Stimulated activated CD4-positive, alpha-beta T cell treated with anti-CD3 and anti-CD28 coated beads, Interleukin-1b, Interleukin-23, amount 100 ng/mL, for 48 hours (primary cell): ENCODE measurements around the gene KRTAP2-3.
"Not testable (repeated sequence)": the region's sequence is repeated elsewhere in the genome, so short reads cannot be mapped to it uniquely, and the experiment has no call there.

ENCODE experiments used
- DNase-seq: peaks from one replicate; pipeline ENCODE4 v3.0.0-alpha.2; 2020

KRTAP2-3 gene

DNA sequence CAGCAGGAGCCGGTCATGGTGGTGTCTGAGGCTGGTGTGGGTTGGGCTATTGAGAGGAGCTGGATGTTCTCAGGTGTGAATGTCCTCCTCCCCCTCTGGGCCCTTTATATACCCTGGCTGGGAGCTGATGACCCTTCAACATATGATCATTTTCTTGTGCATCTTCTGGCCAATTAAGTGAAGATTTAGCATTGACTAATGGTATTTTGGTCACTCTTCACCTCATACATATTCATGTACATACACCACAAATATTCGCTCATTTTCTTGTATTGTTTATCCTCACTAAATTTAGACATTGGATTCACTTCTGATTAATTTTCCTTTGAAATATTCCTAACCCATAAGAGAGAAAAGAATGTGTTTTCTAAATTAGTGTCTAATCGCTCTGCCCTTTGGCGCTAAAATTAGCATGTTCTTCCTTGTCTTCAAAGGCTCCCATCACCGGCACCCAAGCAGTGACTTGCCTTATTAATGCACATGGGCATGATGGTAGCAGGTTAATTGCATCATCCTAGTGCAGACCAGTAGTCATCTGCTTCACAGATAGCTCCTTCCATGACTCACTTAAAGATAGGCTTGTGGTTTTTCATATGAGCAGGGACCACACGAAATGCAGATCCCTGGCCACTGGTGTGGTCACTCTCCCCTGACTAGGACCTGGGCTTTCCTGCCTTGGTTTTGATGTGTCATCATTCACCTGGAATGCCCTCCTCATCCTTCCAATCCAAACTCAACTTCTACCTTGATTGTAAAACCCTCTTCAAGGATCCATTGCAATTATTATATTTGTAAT, 6.1 kb upstream of the KRTAP2-3 start, which contains the start of gene KRTAP2-4:
Gene KRTAP2-4, minus strand, starts transcription at position 51 of the 796 bp plus-strand sequence. Its CDS starts 34 bp downstream, at position 17.
- DNase-seq: no peak

DNA sequence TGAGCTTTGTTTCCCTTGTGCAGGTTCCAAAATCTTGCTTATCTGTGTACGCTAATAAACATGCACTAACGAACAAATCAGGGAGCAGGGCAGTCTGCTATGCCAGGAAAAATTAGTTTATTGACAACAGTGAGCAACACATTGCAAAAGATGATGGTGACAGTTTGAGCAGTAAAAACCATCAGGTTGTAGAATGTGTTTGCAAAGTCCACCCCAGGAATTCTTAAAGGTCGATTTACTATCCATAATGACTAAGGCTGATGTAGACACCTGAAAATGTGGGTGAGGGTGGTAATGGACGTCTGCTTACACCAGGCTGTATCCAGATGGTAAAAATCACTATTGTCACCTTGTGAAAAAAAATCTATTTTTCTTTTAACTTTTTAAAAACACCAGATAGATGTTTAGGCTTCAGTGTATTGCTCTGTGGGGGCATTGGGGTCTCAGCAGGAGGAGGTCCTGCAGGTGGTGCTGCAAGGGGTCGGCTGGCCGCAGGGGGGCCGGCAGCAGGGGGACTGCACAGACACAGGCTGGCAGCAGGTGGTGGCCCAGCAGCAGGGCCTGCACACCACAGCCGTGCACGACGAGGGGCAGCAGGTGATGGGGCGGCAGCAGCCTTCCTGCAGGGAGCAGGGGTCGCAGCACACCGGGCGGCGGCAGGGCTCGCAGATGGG, 5.2 kb upstream of the KRTAP2-3 start:
- DNase-seq: not testable (repeated sequence)

DNA sequence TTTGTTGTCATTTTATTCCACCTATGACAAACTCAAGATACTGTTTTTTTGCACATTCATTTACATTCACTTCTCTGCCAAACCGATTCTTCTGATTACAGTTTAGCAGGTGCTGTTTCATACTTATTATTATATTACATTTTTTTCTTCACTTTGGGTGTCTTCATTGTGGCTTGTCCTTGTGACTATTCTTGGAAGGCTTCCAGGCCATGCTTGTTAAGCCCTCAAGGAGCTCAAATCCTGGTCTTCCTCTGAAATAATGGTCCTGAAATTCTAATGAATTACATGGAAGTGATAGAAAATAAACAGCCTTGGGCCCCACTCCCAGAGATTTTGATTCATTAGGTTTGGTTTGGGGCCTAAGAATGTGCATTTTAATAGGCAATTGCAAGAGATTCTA, 4.4 kb upstream of the KRTAP2-3 start:
- DNase-seq: no peak

DNA sequence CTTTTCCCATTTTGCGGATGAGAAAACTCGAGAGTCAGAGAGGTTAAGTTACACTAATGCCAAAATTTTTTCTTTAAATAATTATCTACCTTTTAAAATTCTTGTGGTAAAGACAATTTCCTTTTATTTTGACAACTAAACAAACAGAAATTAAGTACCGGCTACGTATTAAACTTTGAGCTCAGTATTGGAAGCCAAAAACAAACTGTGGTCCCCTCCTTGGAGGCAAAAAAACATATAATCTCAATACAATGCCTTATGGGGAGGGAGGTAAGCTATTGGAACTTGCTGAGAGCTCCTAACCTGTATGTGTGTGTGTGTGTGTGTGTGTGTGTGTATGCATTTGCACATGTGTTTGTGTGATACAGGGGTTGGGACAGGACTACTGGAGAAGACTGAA, 3.5 kb upstream of the KRTAP2-3 start:
- no peak for DNase-seq

DNA sequence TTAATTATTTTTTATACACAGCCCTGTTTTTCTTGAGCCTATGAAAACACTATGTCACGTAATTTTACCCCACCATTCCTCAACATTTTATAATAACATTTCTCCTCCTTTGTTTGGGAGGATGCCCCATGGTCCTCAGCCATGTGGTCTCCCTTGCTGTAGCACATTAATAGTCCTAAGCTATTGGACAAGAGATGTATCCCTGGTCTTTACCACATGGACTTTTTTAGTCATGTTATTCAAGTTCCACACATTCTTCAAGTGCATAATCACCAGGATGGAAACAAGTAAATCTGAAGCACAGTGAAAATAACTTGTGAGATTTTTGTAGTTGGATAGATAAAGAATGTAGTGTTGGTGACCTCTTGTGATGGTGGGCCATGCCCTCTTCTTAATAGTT, 2.0 kb upstream of the KRTAP2-3 start:
- no peak for DNase-seq

DNA sequence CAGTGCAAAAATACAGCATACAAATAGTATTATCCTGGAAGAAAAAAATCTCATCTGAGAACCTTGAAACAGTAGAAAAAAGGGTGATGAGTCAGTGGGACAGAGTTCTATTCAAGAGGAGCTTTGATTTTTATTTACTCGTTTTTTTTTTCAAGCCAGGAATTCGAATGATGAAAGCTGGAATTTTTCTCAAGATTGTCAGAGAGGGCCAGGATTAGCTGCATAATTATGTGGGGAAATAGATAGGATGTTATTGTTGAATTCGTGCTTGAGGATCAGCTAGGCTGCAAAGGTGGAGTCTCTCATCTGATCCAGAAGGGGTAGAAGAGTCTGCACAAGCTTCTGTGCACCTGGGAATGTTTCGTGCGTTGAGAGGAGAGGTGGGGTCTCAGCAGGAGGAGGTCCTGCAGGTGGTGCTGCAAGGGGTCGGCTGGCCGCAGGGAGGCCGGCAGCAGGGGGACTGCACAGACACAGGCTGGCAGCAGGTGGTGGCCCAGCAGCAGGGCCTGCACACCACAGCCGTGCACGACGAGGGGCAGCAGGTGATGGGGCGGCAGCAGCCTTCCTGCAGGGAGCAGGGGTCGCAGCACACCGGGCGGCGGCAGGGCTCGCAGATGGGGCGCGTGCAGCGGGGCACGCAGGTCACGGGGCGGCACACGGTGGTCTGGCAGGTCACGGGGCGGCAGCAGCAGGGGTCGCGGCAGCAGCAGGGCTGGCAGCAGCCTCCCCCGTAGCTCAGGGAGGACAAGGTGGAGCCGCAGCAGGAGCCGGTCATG, 450 bp downstream of the KRTAP2-3 start:
- not testable (repeated sequence) for DNase-seq

DNA sequence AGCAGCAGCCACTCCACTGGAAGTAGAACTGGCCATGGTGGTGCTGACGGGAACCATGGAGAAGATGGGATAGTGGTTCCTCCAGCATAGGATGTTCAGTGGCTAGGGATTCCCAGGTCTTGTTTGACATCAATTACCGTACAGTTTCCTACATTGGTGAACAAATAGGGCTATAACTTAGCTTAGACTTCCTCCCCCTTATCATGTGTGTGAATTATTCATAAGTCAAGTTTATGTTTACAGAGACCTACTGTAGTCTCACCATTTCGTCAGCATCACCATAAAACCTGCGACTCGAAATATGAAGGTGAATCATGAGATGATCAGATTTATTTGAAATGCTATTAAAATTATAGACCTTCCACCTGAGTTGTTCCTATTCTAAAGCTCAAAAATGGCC, 1.2 kb downstream of the KRTAP2-3 start:
- DNase-seq: no peak

DNA sequence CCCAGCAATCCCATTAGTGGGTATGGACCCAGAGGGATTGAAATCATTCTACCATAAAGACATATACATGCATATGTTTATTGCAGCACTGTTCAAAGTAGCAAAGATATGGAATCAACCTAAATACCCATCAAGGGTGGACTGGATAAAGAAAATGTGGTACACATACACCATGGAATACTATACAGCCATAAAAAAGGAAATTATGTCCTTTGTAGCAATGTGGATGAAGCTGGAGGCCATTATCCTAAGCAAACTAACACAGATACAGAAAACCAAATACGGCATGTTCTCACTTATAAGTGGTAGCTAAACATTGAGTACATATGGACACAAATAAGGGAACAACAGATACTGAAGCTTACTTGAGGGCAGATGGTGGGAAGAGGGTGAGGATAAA, 2.4 kb downstream of the KRTAP2-3 start:
- no peak for DNase-seq

DNA sequence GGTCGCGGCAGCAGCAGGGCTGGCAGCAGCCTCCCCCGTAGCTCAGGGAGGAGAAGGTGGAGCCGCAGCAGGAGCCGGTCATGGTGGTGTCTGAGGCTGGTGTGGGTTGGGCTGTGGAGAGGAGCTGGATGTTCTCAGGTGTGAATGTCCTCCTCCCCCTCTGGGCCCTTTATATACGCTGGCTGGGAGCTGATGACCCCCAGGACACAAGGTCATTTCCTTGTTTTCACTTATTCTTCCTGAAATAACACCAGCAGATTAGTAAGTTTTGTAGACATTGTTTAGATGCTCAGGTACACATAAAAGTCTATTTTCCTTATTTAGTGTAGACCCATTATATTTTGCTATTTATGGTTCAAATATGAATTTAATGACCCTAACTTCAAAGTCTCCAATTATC, 4.8 kb downstream of the KRTAP2-3 start, which contains the start of gene KRTAP2-2:
Gene KRTAP2-2, minus strand, starts transcription at position 101 of the 400 bp plus-strand sequence. Its CDS starts 19 bp downstream, at position 82.
- not testable (repeated sequence) for DNase-seq

DNA sequence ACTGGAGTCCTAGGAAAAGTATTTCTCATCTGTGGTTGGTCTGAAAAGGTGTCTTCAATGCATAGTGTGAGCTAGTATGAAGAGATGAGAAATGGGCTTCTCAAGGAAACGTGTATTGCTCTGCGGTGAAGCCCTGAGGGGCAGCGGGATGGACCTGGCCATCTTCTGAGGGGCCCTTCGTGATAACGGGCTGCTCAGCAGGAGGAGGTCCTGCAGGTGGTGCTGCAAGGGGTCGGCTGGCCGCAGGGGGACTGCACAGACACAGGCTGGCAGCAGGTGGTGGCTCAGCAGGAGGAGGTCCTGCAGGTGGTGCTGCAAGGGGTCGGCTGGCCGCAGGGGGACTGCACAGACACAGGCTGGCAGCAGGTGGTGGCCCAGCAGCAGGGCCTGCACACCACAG, 5.4 kb downstream of the KRTAP2-3 start:
- not testable (repeated sequence) for DNase-seq

DNA sequence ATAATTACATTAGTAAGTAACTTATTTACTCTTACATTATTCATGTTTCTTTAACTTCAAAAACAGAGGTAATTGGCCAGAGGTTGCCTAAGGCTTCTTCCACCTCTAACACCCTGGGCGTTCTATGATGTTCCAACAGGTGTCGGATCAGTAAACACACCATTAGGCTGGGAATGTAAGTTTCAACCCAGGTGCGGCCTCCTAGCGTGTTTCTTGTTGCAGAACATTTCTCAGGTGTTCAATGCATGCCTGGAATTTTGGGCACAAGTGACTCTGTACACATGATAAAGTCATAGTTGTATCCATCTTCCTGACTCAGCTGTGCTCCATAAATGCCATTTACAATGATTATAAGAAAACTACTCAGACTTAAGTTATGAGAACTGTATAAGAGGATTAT, 5.9 kb downstream of the KRTAP2-3 start:
- no peak for DNase-seq

DNA sequence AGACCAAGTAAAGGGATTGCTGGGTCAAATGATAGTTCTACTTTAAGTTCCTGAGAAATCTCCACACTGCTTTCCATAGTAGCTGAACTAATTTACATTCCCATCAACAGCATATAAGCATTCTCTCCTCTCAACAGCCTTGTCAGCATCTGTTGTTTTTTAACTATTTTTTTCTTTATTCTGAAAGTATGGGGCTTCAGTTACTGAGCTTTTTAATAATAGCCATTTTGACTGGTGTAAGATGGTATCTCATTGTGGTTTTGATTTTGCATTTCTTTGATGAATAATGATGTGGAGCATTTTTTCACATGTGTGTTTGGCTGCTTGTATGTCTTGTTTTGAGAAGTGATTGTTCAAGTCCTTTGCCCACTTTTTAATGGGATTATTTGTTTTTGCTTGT, 7.3 kb downstream of the KRTAP2-3 start:
- no peak for DNase-seq

DNA sequence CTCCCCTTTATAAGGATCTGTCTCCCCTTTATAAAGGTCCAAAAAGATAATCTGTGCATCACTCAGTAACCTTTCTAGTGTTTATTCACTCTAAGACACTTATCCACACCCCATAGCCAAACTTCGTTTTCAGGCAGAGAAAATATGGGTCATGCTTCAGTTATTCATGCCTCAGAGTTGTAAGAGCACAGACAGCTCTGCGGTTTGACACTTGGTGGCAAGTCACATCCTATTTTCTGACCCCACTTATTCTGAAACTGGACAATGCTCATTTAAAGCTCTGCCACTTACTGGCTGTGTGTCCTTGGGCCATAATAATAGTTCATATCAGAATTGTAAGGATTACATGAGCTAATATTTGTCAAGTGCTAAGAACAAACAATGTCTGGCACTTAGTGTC, 10.8 kb downstream of the KRTAP2-3 start:
- no peak for DNase-seq

DNA sequence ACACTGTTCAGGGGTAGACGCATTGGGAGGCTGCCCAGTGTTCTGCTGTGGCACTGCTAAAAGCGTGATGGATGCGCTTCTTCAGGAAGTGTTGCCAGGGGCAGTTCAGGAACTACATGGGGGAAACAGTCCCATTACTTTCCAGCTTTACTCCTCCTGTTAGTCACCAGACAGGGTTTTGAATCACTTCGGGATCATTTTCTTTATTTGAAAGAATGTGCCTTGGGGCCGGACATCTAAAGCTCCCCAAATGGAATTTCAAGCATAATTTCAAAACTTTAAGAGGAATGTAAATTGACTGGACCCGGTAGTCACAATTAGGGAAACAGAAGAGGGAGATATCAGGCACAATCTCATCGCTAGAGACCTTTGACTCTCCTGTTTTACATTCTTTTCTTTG, 11.5 kb downstream of the KRTAP2-3 start:
- no peak for DNase-seq

DNA sequence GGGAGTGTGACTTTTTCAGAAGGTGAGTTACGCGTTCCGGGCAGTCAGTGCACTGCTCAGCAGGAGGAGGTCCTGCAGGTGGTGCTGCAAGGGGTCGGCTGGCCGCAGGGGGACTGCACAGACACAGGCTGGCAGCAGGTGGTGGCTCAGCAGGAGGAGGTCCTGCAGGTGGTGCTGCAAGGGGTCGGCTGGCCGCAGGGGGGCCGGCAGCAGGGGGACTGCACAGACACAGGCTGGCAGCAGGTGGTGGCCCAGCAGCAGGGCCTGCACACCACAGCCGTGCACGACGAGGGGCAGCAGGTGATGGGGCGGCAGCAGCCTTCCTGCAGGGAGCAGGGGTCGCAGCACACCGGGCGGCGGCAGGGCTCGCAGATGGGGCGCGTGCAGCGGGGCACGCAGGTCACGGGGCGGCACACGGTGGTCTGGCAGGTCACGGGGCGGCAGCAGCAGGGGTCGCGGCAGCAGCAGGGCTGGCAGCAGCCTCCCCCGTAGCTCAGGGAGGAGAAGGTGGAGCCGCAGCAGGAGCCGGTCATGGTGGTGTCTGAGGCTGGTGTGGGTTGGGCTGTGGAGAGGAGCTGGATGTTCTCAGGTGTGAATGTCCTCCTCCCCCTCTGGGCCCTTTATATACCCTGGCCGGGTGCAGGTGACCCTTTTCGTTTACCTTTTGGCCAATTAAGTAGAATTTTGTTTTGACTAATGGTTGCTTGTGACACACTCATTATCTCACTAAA, 13.0 kb downstream of the KRTAP2-3 start, which contains the start of gene KRTAP2-1:
Gene KRTAP2-1, minus strand, starts transcription at position 582 of the 731 bp plus-strand sequence. Its CDS starts 49 bp downstream, at position 533.
- DNase-seq: not testable (repeated sequence)

DNA sequence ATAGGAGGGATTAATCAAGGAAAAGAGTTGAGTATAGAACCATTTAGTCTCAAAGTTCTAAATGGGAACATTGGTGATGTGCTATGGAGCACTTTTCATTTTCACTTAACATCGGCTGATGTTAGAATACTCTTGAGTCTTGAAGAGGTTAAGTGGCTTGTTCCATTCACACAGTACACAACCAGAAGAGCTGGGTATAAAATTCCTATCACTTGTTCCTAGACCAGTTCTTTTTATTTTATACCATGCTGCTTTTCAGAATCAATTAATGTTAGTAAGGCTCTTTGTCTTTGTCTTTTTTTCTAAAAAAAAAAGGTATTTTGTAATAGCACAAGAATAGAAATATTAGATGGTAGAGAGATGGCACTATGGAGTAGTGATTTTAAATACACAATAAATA, 17.0 kb downstream of the KRTAP2-3 start:
- no peak for DNase-seq

DNA sequence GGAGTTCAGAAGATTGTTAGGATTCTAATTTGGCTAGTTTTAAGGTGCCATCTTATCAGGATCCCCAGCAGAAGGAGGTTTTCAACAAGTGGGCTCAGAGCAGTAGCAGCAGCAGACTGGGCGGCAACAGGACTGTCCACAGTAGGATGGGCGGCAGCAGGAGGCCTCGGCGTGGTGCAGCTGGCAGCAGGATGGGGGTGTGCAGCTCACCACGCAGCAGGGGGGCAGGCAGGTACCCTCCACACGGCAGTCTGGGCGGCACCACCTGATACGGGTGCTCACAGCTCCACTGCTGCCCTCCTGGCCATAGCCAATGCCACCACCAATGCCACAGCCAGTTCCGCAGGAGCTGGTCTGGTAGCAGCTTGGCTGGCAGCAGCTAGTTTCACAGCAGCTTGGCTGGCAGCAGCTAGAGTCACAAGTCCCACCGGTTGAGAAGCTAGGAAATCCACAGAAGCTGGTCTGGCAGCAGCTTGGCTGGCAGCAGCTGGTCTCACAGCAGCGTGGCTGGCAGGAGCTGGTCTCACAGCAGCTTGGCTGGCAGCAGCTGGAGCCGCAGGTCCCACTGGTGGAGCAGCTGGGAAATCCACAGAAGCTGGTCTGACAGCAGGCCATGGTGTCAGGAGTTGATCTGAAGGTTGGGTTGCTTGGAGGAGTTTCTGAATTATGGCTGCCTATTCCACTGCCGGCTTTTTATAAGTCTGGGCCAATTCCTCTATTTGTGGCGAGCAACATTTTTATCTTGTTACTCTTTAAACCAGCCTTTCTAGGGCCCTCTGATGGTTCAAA, 18.9 kb downstream of the KRTAP2-3 start, which contains the start of gene KRTAP1-1:
Gene KRTAP1-1, minus strand, starts transcription at position 668 of the 789 bp plus-strand sequence. Its CDS starts 53 bp downstream, at position 615.
- not testable (repeated sequence) for DNase-seq

DNA sequence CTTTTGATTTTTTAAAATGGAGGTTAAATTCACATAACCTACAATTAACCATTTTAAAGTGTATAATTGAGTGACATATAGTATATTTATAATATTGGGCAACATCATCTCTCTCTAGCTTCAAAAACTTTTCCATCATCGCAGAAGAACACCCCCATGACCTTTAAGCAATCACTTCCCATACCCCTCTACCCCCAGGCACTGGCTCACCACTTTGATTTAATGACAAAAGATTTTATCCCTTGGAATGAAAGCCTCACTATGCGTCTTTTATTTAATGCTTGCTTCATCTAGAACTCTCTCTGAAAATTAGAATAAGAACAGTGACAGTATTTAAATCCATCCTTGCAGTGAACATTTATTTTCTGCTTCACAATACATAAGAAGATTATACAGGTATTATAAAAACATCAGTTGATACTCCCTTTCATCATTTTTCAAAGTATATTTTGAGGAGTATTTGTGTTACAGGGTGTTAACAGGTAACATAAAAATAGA, 22.0 kb downstream of the KRTAP2-3 start:
- DNase-seq: no peak

DNA sequence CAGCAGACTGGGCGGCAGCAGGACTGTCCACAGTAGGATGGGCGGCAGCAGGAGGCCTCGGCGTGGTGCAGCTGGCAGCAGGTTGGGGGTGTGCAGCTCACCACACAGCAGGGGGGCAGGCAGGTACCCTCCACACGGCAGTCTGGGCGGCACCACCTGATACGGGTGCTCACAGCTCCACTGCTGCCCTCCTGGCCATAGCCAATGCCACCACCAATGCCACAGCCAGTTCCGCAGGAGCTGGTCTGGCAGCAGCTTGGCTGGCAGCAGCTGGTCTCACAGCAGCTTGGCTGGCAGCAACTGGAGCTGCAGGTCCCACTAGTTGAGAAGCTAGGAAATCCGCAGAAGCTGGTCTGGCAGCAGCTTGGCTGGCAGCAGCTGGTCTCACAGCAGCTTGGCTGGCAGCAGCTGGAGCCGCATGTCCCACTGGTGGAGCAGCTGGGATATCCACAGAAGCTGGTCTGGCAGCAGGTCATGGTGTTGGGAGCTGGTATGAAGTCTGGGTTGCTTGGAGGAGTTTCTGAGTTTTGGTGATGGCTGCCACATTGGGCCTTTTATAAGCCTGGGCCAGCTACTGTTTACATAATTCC, 25.5 kb downstream of the KRTAP2-3 start, which contains the start of gene KRTAP1-3:
Gene KRTAP1-3, minus strand, starts transcription at position 529 of the 590 bp plus-strand sequence. Its CDS starts 53 bp downstream, at position 476.
- DNase-seq: not testable (repeated sequence)

DNA sequence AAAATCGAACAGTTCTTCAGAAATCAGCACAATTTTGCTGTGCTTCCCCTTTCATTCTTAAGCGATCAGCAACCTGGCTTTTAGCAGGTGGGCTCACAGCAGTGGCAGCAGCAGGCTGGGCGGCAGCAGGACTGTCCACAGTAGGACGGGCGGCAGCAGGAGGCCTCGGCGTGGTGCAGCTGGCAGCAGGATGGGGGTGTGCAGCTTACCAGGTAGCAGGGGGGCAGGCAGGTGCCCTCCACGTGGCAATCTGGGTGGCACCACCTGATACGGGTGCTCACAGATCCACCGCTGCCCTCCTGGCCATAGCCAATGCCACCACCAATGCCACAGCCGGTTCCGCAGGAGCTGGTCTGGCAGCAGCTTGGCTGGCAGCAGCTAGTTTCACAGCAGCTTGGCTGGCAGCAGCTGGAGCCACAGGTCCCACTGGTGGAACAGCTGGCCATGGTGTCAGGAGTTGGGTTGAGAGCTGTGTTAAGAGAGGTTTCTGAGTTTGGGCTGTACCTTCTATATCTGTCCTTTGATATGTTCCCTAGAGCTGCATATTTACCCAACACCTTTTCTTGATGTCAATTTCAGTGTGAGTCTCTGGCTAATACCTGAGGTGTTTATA, 30.2 kb downstream of the KRTAP2-3 start, which contains the start of gene KRTAP1-4:
Gene KRTAP1-4, minus strand, starts transcription at position 563 of the 613 bp plus-strand sequence. Its CDS starts 117 bp downstream, at position 446.
- DNase-seq: no peak
